Mammary epithelial cell (primary cell): ENCODE measurements around the gene LRRC53.

Source experiments
- EZH2 ChIP-seq: IDR thresholded peaks from 2 replicates; pipeline ENCODE4 v1.6.1; 2012; ENCODE audit warnings: low read length, inconsistent platforms, borderline replicate concordance
- TF ChIP-seq, protein P1 (sequence below), 2 donors: IDR thresholded peaks in 1 of 2; conservative IDR thresholded peaks in 1 of 2; 2 replicates each; pipeline ENCODE4 v1.5.1; 2011 to 2012; ENCODE audit warnings: inconsistent platforms in 2 of 2, low read length in 2 of 2, mild to moderate bottlenecking in 2 of 2, control low read depth in 1 of 2, low read depth in 1 of 2; ENCODE audit not compliant: insufficient read depth in 1 of 2; ENCODE audit errors: extremely low read depth in 1 of 2

DNA sequence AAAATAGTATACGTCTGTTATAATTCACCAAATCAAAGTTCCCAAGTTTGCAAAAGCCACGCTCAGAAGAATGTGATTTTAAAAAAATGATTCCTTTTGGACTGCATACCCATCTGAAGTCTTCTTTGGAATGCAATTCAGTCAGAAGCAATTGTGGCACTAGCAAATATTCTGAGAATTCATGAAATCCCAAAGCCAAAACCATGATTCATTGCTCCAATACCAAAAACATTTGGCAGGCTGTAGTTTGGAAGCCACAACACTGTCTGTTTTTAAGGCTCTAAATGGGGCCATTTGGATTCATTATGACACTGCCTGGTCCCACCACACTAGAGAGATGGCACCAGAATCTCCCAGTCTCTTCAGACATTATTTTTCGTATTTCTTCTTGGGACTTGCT, 21.8 kb upstream of the LRRC53 start:
- TF ChIP-seq, protein P1, sequence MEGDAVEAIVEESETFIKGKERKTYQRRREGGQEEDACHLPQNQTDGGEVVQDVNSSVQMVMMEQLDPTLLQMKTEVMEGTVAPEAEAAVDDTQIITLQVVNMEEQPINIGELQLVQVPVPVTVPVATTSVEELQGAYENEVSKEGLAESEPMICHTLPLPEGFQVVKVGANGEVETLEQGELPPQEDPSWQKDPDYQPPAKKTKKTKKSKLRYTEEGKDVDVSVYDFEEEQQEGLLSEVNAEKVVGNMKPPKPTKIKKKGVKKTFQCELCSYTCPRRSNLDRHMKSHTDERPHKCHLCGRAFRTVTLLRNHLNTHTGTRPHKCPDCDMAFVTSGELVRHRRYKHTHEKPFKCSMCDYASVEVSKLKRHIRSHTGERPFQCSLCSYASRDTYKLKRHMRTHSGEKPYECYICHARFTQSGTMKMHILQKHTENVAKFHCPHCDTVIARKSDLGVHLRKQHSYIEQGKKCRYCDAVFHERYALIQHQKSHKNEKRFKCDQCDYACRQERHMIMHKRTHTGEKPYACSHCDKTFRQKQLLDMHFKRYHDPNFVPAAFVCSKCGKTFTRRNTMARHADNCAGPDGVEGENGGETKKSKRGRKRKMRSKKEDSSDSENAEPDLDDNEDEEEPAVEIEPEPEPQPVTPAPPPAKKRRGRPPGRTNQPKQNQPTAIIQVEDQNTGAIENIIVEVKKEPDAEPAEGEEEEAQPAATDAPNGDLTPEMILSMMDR (conservative IDR thresholded peaks at IDR 0.05 in 1 of 2, IDR thresholded peaks at IDR 0.05 in 1 of 2; ENCODE audit: extremely low read depth in 1 of 2, insufficient read depth in 1 of 2, low read depth in 1 of 2, low read length in 2 of 2) = no peak
- TF ChIP-seq EZH2 = no peak
